Astrocyte of the cerebellum (primary cell): ENCODE results near the gene ADGRD1.

Experiments
- DNase-seq: peaks from one replicate; pipeline ENCODE4 v3.0.0-alpha.2; 2011; ENCODE audit warnings: low read depth
- H3K4me3 ChIP-seq: 2 replicates; pipeline ENCODE4 v1.5.1; 2011; ENCODE audit warnings: mild to moderate bottlenecking, low read depth, low read length, moderate library complexity
- in situ Hi-C: cut with HindIII; loops from 2 replicates; pipeline ENCODE4 v1.10.0; 2017; ENCODE audit warnings: low sequenced_read_pairs
- TF ChIP-seq, protein P1 (sequence below): IDR thresholded peaks from 2 replicates; pipeline ENCODE4 v1.5.1; 2012; ENCODE audit warnings: low read length, low read depth, moderate library complexity, mild to moderate bottlenecking; ENCODE audit errors: missing control alignments

The ADGRD1 gene

DNA sequence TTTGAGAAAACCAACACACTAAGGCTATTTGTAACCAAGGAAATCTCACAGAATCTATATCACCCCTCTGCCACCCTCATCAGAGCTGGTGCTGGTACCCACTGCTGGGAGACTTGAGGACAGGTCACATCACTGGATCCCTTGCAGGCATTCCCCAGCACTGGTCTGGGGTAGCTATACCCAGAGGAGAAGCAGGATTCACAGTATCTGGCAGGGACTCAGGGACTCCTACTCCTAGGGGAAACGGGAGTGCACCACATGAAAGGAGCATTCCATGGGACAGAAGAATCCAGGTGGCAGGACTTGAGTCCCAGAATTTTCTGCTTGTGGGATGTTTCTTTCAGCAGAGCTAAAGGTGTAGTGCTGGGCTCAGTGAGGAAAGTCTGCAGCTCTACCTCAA lies 223.2 kb downstream of the ADGRD1 start:
- no peak for DNase-seq
- TF ChIP-seq, protein P1, sequence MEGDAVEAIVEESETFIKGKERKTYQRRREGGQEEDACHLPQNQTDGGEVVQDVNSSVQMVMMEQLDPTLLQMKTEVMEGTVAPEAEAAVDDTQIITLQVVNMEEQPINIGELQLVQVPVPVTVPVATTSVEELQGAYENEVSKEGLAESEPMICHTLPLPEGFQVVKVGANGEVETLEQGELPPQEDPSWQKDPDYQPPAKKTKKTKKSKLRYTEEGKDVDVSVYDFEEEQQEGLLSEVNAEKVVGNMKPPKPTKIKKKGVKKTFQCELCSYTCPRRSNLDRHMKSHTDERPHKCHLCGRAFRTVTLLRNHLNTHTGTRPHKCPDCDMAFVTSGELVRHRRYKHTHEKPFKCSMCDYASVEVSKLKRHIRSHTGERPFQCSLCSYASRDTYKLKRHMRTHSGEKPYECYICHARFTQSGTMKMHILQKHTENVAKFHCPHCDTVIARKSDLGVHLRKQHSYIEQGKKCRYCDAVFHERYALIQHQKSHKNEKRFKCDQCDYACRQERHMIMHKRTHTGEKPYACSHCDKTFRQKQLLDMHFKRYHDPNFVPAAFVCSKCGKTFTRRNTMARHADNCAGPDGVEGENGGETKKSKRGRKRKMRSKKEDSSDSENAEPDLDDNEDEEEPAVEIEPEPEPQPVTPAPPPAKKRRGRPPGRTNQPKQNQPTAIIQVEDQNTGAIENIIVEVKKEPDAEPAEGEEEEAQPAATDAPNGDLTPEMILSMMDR: no peak
- in situ Hi-C loops: no loop called here
- H3K4me3 ChIP-seq: no peak overlapping the region

DNA sequence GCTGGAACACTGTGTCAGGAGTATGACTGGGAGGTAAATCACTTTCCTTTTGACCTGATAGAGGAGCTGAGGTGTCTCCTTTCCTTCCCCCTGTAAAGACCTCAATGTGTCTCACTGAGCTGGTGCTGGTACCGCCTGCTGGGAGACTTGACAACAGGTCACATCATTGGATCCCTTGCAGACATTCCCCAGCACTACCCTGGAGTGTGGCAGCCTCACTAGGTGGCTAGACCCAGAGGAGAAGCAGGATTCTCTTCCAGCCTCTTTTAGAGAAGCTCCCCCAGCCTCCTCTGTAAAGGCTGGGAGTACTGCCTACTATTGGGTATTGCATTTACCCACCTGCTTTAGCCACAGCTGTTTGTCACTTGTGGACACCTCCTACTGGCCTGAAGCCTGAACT lies 223.9 kb downstream of the ADGRD1 start:
- in situ Hi-C loops: no loop called here
- DNase-seq: no peak
- TF ChIP-seq, protein P1: no peak
- no peak overlapping the region for H3K4me3 ChIP-seq

DNA sequence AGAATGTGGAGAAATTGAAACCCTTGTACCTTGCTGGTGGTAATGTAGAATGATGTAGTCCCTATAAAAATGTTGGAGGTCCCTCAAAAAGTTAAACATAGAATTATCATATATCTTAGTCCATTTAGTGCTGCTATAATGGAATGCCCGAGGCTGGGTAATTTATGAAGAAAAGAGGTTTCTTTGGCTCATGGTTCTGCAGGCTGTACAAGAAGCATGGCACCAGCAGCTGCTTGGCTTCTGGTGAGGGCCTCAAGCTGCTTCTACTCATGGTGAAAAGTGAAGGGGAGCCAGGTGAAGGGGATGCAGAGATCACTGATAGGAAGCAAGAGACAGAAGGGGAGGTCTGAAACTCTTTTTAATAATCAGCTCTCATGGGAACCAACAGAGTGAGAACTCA lies 233.9 kb downstream of the ADGRD1 start:
- in situ Hi-C loops: no loop called here
- no peak overlapping the region for H3K4me3 ChIP-seq
- DNase-seq: no peak
- TF ChIP-seq, protein P1: no peak

DNA sequence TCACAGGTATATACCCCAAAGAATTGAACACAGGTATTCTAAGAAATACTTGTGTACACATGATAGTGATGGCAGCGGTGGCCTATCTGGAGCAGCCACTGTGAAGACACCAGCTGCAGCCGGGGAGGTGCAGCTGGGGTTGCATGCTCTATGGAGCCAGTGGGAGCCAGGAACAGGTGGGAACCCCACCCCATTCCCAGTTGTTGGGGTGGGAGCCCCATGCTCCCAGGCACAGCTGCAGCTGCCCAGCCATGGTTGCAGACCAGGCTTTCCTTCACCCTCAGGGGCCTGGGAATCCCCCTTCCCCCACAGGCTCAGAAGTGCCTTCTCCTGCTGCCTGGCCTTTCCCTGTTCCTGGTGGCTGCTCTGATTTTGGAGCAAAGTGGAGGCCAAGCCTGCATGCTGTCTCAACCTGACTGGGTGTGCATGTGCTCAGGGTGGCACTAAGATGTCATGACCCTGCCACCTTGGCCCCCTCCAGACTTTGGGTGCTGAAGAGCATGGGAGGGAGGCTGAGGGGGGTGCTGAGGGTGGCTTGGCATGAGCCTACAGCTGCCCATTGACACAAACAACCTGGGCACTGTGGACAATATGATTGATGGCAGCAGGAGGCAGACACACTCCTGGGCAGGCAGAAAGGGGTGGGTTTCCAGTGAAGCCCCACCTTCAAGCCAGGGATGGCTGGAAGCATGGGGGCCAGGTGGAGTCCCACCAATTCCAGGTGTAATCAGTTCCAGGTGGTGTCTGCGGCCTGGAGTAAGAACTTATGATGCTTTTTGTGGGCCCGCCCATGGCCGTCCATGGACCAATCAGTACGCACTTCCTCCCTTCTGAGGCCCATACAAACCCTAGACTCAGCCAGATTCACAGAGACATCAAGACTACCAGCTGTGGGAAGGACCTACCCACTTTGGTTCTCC lies 234.7 kb downstream of the ADGRD1 start:
- in situ Hi-C loops: no loop called here

DNA sequence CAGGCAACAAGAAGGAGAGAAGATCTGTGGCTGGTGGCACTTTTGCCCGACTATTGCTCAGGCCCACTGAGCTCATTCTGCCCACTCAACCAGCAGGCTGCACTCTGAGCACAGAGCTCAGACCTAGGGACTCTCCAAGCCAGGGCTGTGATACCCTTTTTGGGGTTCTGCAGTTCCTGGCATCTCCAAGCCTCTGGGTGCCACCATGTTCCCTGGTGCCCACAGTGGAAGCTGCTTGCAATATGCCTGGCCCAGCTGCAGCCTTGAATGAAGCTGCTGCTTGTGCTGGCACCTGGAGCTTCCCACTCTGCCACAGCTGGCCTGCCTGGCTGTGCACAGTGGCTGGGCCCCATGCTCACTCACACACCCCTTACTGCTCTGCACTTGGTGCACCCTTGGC lies 236.1 kb downstream of the ADGRD1 start:
- no peak for DNase-seq
- TF ChIP-seq, protein P1: no peak
- no peak overlapping the region for H3K4me3 ChIP-seq
- in situ Hi-C loops: no loop called here

More for the DNA sequence above, 234.7 kb downstream of the ADGRD1 start:
- TF ChIP-seq, protein P1: no peak
- DNase-seq: no peak
- no peak overlapping the region for H3K4me3 ChIP-seq

DNA sequence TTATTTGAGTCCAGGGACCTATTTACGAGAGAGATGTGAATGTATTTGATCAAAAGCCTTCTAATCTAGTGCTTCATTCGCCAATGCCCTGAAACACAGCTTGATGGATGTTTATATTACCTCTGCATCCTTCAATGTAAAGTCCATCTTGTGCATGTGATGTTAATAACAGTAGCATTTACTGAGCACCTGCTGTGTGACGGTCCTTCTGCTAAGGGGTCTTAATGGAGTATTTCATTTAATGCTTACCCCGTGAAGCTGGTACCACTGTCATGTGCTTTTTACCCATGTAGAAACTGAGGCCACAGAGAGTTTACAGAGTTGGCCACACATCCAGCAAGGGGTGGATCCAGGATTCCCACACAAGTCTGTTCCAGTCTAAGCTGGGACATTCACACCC lies 237.3 kb downstream of the ADGRD1 start:
- no peak for DNase-seq

More for the DNA sequence above, 237.3 kb downstream of the ADGRD1 start:
- in situ Hi-C loops: no loop called here
- H3K4me3 ChIP-seq: no peak overlapping the region
- TF ChIP-seq, protein P1: no peak
